NCI-H2171 (cell line): ENCODE data around the gene LAMB3.
"Not testable (repeated sequence)": the region's sequence is repeated elsewhere in the genome, so short reads cannot be mapped to it uniquely, and the experiment has no call there.

ENCODE experiments used
- DNase-seq: peaks from one replicate; lab custom pipeline; 2025; lab: John Stamatoyannopoulos, UW

Gene LAMB3

DNA sequence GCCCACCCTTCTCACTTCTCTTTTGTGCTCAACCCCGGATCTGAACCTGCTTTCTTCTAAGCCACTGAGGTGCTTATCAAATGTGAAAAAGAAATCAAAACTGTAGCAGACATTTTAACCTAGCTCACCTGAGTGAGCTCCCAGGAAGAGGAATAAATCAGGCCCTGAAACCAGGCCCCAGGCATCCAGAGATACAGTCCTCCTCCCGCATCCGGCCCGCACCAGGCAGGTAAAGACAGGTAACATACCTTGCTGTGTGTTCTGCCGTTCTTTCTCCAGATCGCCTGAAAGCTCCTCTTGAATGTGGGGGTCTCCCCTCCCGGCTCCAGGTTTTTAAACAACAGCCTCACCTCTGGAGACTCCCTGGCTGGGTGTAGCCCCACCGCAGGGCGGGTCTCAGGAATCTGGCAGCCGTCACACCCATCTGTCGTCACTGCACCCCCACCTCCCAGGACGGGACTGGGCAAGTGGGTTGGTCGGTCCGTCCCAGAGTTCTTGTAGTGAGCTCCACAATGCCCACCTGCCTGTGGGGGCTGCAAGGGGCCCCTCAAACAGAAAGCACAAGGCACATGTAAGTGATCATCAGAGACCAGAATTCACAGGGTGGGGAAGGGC lies at the start of gene LAMB3:
LAMB3 (minus strand) TSS at position 305 of the 615 bp plus-strand sequence. CDS start 1,481 bp downstream, outside the sequence.
- DNase-seq: no peak

GRCh38 chr1:209700686-209701085 lies 48.5 kb upstream of the LAMB3 start:
- DNase-seq: not testable (repeated sequence)

GRCh38 chr1:209697126-209697525 lies 44.9 kb upstream of the LAMB3 start:
- no peak for DNase-seq

DNA sequence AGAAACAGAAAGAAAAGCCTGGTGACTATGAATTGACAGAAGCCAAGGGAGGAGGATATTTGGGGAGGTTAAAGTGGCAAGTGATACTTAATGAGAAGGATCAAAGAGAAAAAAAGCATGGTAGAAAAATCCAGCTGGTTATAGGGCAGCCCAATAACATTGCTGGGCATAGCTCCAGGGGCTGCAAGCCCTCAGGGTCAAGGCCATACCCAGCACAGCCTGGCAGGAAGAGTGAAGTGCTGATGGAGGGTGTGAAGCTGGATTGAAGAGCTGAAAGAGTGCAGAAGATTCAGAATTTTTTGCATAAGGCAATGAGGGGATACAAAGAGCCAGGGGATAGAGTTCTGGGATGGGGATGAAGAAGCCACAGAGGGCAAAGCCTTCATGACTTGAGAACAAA lies 44.4 kb upstream of the LAMB3 start:
- DNase-seq: no peak

DNA sequence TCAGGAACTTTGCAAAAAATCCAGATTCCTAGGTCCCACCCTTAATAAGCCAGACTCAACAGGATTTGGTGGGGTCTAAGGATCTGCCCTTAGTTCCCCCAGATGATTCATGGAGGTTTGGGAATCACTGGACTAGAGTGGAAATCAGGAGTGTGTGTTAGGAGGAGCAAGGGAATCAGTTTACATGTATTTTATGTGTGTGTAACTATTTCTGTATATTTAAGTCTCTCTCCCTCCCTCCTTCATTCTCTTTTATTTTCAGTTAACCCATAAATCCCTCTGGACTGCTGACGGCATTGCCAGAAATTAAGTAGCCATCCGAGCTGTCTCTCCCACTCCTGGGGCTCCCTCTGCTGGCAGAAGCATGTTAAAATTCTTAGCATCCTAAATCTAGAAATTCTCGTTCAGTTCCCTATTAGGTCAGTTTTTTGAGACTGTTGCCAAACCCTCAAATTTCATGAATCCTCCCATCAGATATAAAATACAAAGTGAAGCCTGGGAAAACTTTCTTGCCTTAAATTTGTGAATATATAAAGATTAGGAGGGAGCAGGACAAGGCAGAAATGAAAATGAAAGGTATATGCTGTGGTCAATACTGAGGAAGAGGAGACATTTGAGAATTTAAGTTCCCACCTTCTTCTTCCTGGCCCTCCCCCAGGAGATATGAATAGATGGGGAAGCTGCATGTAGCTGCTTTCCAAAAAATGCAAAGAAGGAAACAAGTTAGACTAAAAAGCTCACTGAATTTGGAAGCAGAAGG lies 40.7 kb upstream of the LAMB3 start:
- peak; percentile 51 for DNase-seq

- DNase-seq: no peak
Measured at GRCh38 chr1:209692296-209692695, 40.1 kb upstream of the LAMB3 start.

DNA sequence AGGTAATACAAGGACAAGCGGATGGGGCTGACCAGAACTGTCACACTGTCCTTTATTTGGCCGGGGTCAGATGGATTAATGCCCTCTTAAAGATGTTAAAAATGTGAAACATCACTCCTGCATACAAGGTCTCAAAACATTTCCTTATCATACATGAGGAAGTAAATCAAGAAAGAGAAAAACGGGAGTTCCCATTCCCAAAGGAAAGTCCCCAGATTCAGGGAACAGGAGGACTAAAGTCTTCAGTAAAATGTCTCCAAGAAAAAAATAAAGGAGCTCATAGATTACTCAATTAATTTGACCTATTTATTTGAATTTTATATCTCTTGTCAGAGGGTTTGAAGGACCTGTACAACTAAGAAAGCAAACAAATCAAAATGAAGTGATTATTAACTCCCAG lies 39.0 kb upstream of the LAMB3 start:
- DNase-seq: no peak

DNA sequence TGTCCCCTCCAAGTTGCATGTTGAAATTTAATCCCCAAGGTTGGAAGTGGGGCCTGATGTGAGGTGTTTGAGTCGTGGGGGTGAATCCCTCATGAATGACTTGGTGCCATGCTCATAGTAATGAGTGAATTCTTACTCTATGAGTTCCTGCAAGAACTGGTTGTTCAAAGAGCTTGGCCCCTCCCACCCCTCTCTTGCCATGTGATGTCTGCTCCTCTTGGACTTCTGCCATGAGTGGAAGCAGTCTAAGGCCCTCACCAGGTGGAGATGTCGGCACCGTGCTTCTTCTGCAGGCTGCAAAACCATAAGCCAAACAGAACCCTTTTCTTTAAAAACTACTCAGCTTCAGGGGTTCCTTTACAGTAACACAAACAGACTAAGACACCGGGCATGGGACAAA lies 37.3 kb upstream of the LAMB3 start:
- DNase-seq: no peak

DNA sequence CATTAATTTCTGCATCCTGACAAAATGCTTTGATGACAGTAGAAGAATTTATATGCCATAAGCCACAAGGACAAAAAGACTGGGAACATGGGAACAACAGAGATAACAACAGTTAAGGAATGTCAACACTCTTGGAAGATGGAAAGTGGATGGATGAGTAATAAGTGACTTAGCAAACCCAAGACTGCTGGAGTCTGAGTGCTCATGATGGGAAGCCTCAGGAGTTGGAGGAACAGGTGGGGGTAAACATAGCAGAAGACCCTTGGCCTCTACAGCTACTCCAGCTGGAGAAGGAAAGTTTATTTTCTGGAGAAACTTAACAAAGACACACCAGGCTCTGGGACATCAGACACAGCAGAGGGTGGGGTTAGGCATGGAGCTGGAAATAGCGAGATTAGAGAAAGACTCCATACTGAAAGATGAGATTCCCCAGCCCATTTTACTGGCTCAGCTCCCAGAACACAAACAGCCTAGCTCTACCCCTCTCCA lies 36.6 kb upstream of the LAMB3 start:
- no peak for DNase-seq

DNA sequence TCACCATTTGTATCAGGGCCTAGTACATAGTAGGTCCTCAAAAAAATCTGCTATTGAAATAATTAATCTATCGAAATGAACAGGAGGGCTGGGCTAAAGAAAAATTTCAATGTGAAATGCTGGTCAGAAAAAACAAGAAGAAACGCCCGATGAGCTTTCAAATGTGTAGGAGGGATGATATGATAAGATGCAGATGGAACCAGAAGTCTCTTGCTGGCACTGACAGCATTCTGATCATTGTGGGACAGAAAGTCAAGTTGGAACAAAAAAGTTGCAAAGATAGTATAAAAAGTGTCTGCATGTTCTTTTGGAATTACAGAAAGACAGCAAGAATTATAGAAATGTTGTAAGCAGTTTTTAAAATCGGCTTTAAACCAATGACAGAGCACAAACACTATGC lies 34.1 kb upstream of the LAMB3 start:
- DNase-seq: no peak

- no peak for DNase-seq
Measured at GRCh38 chr1:209685821-209686220, 33.6 kb upstream of the LAMB3 start.

DNA sequence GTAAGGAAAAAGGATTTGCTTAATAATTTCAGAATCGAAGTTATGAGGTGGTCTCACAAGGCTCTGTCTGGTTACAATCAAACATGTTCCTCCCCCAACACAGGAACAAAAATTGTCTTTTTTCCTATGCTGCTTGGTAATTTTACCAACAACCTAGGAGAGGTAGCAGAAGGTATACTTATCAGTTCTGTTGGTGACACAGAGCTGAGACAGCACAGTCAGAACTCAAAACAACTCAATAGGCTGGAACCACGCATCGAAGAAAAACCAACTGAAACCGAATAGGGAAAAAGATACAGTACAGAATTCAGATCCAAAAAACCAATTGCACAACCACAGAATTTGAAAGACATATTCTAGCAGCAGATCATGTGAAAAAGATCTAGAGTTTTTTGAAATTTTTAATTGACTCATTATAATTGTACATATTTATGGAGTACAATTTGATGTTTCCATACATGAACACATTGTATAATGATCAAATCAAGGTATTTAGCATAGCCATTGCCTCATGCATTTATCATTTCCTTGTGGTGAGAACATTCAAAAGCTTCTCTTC lies 26.8 kb upstream of the LAMB3 start:
- DNase-seq: no peak

DNA sequence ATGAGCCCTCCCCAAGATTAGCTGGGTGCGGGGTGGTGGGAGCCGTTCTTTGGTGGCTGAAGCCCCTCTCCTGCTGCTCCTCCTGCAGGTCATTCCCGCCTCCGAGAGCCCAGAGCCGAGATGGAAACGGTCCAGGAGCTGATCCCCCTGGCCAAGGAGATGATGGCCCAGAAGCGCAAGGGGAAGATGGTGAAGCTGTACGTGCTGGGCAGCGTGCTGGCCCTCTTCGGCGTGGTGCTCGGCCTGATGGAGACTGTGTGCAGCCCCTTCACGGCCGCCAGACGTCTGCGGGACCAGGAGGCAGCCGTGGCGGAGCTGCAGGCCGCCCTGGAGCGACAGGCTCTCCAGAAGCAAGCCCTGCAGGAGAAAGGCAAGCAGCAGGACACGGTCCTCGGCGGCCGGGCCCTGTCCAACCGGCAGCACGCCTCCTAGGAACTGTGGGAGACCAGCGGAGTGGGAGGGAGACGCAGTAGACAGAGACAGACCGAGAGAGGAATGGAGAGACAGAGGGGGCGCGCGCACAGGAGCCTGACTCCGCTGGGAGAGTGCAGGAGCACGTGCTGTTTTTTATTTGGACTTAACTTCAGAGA lies 23.4 kb upstream of the LAMB3 start:
- DNase-seq: no peak

DNA sequence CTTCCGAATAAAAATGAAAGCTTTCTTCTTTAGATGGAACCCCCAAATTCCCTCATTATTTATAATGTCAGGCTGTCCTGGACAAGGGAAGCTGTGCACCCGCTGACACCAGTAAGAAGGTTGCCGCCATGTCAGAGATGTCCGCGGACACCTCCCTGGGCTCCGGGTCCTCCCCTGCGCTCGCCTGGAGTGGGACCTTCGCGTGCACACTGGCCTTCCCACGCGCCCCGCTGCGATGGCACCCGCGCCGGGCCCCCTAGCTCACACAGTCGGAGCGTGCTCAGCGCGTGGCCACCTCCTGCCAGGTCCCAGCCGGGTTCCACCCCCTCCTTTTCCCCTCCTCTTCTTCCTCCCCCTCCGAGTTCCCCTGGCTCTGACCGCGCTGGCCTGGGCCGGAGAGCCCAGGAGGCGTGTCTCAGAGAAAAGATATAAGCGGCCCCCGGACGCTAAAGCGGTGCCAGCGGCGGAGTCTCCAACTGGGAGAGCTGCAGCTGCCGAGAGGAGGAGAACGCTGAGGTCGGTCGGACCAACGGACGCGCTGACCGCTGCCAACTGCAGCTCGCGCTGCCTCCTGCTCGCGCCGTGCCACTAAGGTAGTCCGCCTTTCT lies 22.8 kb upstream of the LAMB3 start, which contains the start of gene G0S2:
G0S2 (plus strand) TSS at position 456 of the 608 bp plus-strand sequence. CDS start 273 bp downstream, outside the sequence.
- no peak for DNase-seq

DNA sequence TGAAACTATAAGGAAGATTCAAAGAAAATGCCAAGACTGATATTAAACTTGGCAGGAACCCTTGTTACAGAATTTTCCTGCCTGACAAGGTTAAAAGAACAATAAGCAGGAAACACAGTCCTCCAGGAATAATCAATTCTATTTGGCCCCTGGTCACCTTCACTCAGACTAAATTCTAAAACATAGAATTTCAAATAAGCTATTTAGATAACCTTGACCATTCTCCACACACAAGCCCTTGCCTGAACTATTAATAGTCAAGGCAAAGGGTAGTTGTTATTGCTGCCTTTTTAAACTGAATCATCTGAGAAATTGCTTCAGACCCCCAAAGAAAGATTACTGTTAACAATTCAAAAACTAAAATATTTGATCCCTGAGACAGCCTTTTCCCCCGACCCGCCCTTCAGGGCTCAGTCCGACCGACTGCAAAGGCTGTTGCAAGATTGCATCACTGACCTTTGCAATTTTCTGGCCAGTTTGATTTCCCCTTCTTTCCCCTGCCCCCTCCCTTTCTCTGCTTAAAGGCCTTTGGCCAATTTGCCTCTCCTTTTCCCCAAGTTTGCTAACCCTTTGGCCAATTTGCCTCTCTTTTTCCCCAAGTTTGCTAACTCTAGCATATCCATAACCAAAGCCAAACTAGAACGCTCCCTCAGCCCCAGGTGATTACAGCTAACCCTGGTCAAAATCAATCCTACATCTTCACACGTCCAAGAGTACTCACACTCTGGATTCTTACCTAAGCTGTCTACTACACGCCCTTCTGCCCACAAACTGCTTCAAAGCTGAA lies 21.6 kb upstream of the LAMB3 start:
- DNase-seq: no peak

DNA sequence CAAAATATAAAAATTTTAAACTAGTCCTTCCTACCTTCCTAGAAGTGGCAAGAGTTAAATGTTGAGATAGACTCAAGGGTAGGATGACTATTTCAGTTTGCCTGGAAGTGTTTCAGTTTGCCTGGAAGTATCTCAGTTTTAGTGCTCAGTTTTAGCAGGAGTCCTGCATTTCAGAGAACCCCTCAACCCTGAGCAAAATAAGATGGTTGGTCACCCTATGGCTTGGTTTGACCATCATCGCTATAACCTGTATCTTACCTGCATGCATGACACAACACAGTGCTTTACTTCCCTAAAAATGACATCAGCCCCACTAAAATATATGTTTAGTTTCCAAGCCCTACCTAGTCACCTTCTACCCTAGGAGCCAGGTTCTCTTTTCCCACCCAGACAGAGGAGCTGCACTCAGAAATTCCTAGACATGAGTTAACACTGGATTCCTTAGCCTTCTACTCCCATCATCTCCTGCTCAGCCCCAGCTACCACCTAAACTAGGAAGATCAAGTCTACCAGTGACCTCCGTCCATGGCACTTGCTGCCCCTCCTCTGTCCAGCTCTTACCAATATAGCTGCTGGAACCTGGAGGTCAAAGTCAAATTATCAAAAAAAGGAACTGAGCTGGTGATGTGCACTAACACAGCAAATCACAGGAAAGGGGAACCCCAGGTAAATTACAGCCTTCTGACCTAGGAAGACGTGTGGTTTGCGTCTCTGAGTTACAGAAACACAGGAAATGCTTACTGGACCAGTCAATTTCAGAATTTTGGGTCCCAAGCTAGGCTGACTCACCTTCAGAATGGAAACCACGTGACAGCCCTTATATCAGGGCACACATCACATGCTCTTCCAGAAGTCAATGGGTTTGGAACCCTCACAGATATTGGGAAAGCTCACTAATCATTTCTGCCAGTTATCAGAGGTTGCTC lies 20.7 kb upstream of the LAMB3 start:
- DNase-seq: no peak

DNA sequence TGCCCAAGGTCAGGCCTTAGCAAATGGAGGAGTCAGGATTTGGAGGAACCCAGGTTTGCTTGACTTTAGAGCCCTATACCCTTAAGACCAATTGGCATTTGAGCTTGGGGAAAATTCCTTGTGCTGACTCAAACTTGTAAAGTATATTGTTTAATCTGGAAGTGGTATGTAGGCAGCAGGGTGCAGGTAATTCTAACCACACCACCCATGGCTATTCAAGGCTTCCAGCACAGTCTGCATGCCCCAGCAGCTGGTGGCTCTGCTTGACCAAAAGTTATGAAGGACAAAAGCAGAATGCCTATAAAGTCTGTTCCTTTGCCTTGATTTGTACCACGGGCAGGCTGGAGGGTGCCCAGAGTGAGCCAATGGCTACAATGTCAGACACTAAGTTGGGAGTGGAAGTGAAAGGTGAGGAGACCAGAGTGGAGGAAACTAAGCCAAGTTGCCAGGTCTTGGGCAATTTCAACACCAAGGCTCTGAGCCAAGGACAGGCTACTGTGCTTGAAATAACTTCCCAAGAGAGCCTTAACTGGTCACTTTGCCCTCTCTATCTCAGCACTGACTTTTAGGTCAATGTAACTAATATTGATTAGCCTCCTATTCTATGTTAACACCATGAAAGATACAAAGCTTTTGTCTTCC lies 18.3 kb upstream of the LAMB3 start:
- DNase-seq: no peak

GRCh38 chr1:209667708-209668107 lies 15.5 kb upstream of the LAMB3 start:
- DNase-seq: no peak

DNA sequence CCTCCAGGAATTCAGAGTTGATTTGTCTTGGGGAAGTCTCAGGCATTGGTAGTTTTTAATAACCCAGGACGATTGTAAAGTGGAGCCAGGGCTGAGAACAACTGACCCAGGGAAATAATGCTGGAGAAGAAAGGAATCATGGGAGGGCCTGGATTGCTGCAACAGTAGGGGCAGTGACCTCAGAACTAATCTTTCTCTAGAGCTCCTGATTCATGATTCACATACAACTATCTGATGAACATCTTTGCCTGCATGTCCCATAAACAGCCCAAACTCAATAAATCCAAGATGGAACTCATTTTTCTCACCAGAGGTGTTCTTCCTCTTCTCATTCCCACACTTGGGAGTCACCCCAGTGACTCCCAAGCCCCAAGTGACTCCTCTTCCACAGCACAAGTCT lies 14.9 kb upstream of the LAMB3 start:
- no peak for DNase-seq

GRCh38 chr1:209662879-209663327 lies 10.7 kb upstream of the LAMB3 start:
- no peak for DNase-seq
